K562 (cell line): Measurements from ENCODE around the gene MAPKAPK2. TPM values are rescaled to one million over a fixed set of nuclear protein-coding genes. Genes with fewer than 3 reads are reported as not detected.

Source experiments
- ATAC-seq: fragments of 200-7000 bp; cut with Tn5 transposase; 3 replicates; pipeline ENCODE4 v1.9.1; 2020; ENCODE audit warnings: moderate library complexity
- BruUV-seq: library from RNA; stranded (reverse); fragments of 400-500 nt; replicated peaks from 2 replicates; lab custom pipeline; 2021; lab: Mats Ljungman, UMichigan
- CTCF ChIA-PET: fragments of 300-600 bp; formaldehyde crosslinking; extraction: SDS; loops from one replicate; lab custom pipeline; 2021; ENCODE audit warnings: low intra/inter-chr PET ratio; lab: Yijun Ruan, JAX
- POLR2A ChIA-PET: fragments of 300-600, 350-650 bp; sonication (Branson Sonifier 250); formaldehyde crosslinking; extraction: SDS; loops from one replicate; lab custom pipeline; 2021; ENCODE audit warnings: antibody characterized with exemption, inconsistent platforms; lab: Yijun Ruan, JAX
- DNase-seq, 4 experiments: peaks; one replicate each; pipeline versions ENCODE4 v3.0.0 to v3.0.0-alpha.2; 2011 to 2018; ENCODE audit warnings: low spot score in 3 of 4, mixed read lengths in 3 of 4; ENCODE audit errors: extremely low read depth in 1 of 4
- FAIRE-seq: peaks from 2 replicates; lab custom pipeline; 2011; peaks lifted over from hg19 to GRCh38; lab: Jason Lieb, UNC
- H2AFZ ChIP-seq: 2 replicates; pipeline ENCODE4 v1.6.0; 2011; ENCODE audit warnings: low read depth, low read length, control low read depth, inconsistent platforms
- H3K27ac ChIP-seq: fragments of 200-600 bp; 3 replicates; pipeline ENCODE4 v1.8.0; 2011; ENCODE audit warnings: low read depth, mild to moderate bottlenecking, control low read depth, inconsistent platforms, low read length, moderate library complexity, mixed read lengths; ENCODE audit errors: extremely low read depth
- H3K27me3 ChIP-seq, 2 experiments: fragments of 300-600 bp in 1 of 2; 2 replicates in 1 of 2; 3 replicates in 1 of 2; pipeline versions ENCODE4 v1.6.0 to v1.8.0; 2011; ENCODE audit warnings: inconsistent platforms in 2 of 2, low read length in 2 of 2, mild to moderate bottlenecking in 1 of 2, mixed read lengths in 1 of 2, moderate library complexity in 1 of 2; ENCODE audit not compliant: control insufficient read depth in 2 of 2, insufficient read depth in 2 of 2
- H3K36me3 ChIP-seq: fragments of 300-600 bp; 3 replicates; pipeline ENCODE4 v1.8.0; 2011; ENCODE audit warnings: mild to moderate bottlenecking, low read length, inconsistent platforms; ENCODE audit not compliant: control insufficient read depth, insufficient read depth
- H3K4me1 ChIP-seq, 2 experiments: fragments of 200-600 bp in 1 of 2; replicated peaks in 1 of 2; 2 replicates in 1 of 2; 3 replicates in 1 of 2; pipeline versions ENCODE4 v1.5.1 to v1.8.0; 2011; ENCODE audit warnings: inconsistent platforms in 2 of 2, low read length in 2 of 2, mild to moderate bottlenecking in 1 of 2, mixed read lengths in 1 of 2, moderate library complexity in 1 of 2; ENCODE audit not compliant: control insufficient read depth in 2 of 2, insufficient read depth in 2 of 2
- H3K4me2 ChIP-seq: 2 replicates; pipeline ENCODE4 v1.6.1; 2011; ENCODE audit warnings: low read length, control low read depth, inconsistent platforms, mixed read lengths; ENCODE audit not compliant: insufficient read depth
- H3K4me3 ChIP-seq: fragments of 200-600 bp; sonication (generic), shearing (Covaris generic); 2 replicates; pipeline ENCODE4 v1.5.1; 2016; ENCODE audit warnings: control low read depth, inconsistent platforms
- H3K79me2 ChIP-seq: fragments of 200-600 bp; 3 replicates; pipeline ENCODE4 v1.8.0; 2011; ENCODE audit warnings: low read length, inconsistent platforms; ENCODE audit not compliant: control insufficient read depth, insufficient read depth
- H3K9ac ChIP-seq, 2 experiments: 2 replicates each; pipeline versions ENCODE4 v1.6.0 to v1.6.1; 2011; ENCODE audit warnings: low read depth in 2 of 2, low read length in 2 of 2, control low read depth in 1 of 2, inconsistent platforms in 1 of 2, mild to moderate bottlenecking in 1 of 2, mixed read lengths in 1 of 2; ENCODE audit not compliant: insufficient read depth in 1 of 2
- H3K9me1 ChIP-seq: one replicate; pipeline ENCODE4 v1.6.0; 2011; ENCODE audit warnings: inconsistent platforms, mild to moderate bottlenecking, low read length, moderate library complexity; ENCODE audit not compliant: control insufficient read depth, insufficient read depth
- H3K9me3 ChIP-seq: replicated peaks from 2 replicates; pipeline ENCODE4 v1.5.1; 2011; ENCODE audit warnings: low read depth, low read length, inconsistent platforms; ENCODE audit not compliant: control insufficient read depth, insufficient read depth
- H4K20me1 ChIP-seq: replicated peaks from 2 replicates; pipeline ENCODE4 v1.6.1; 2011; ENCODE audit warnings: low read length, inconsistent platforms, mixed read lengths; ENCODE audit not compliant: control insufficient read depth, insufficient read depth
- ETV6 ChIP-seq, 3 experiments: fragments of 150-350 bp in 1 of 3; sonication (generic) in 1 of 3; formaldehyde crosslinking in 1 of 3; IDR thresholded peaks; 2 replicates each; pipeline versions ENCODE4 v1.6.1 to v1.8.0; 2014 to 2022; ENCODE audit warnings: borderline replicate concordance in 2 of 3, low read depth in 2 of 3, antibody characterized with exemption in 1 of 3, low read length in 1 of 3, mild to moderate bottlenecking in 1 of 3, missing genetic modification reagents in 1 of 3
- KDM4B ChIP-seq, 2 experiments: fragments of 450-650 bp in 1 of 2; sonication (generic) in 1 of 2; IDR thresholded peaks; 2 replicates each; pipeline ENCODE4 v1.6.1; 2016 to 2017; ENCODE audit warnings: borderline replicate concordance in 2 of 2, antibody characterized with exemption in 1 of 2, low read depth in 1 of 2, mild to moderate bottlenecking in 1 of 2
- ZNF121 ChIP-seq: sonication (generic); formaldehyde crosslinking; conservative IDR thresholded peaks from 2 replicates; pipeline ENCODE4 v1.8.0; 2022; ENCODE audit warnings: missing genetic modification reagents
- ZNF384 ChIP-seq: IDR thresholded peaks from 2 replicates; pipeline ENCODE4 v1.6.1; 2012; ENCODE audit warnings: low read depth, low read length, improper control_type of control experiment
- WGBS: fragments of 100-300 bp; shearing (Covaris generic); methylation state at CpG from one replicate; pipeline ENCODE4 v1.1.6; 2016; ENCODE audit warnings: low coverage, mixed read lengths; ENCODE audit not compliant: insufficient coverage; ENCODE audit errors: missing lambda C conversion rate; 5-methylcytosine and 5-hydroxymethylcytosine counted together
- in situ Hi-C: fragments of 300-500 bp; cut with MboI; formaldehyde crosslinking; loops from 4 replicates; pipeline ENCODE4 v1.15.0; 2018; ENCODE audit warnings: inconsistent platforms, mixed read lengths
- intact Hi-C: fragments of 100-400 bp; cut with micrococcal nuclease; formaldehyde crosslinking; loops from 2 replicates; pipeline ENCODE4 v1.14.2; 2022
- polyA plus RNA-seq, 8 experiments: library from polyadenylated mRNA; depleted of rRNA in 4 of 8; stranded (reverse) in 5 of 8; unstranded in 3 of 8; fragments of >200 nt; fragmentation: Nextera tagmentation in 2 of 8; fragmentation: Illumina TruSeq in 1 of 8; extraction: Ambion mirVana in 2 of 8; extraction: Trizol in 1 of 8; gene quantifications; 2 replicates each; pipeline versions ENCODE4 v1.2.1 to v1.2.3, GENCODE V29; 2011 to 2014; ENCODE audit warnings: inconsistent platforms in 1 of 8, missing spikeins in 1 of 8
- total RNA-seq, 7 experiments: library from RNA; depleted of rRNA in 6 of 7; stranded (reverse); fragments of >200 nt in 6 of 7; fragmentation: Illumina TruSeq in 2 of 7; extraction: Trizol in 2 of 7; gene quantifications; 2 replicates each; pipeline versions ENCODE4 v1.2.1 to v1.2.3, GENCODE V29; 2011 to 2021; ENCODE audit warnings: low replicate concordance in 1 of 7
- TF ChIP-seq, protein P1 (sequence below): sonication (generic); formaldehyde crosslinking; IDR thresholded peaks from 2 replicates; pipeline ENCODE4 v1.8.0; 2022; ENCODE audit warnings: mild to moderate bottlenecking, missing genetic modification reagents

The MAPKAPK2 gene
- total and polyA plus RNA-seq, 9 of the 15 experiments (the other 6 are each of a cell fraction or from before 2014, with no cell fraction given) = 0.63 to 94.2 (median 52.1) TPM

GRCh38 chr1:206779638-206780037 is 94.9 kb downstream of the MAPKAPK2 start:
- no peak for ATAC-seq
- H3K4me2 ChIP-seq = no peak overlapping the region
- BruUV-seq = no TSS peak
- H3K27ac ChIP-seq = no peak overlapping the region
- DNase-seq = no peak
- H3K79me2 ChIP-seq = no peaks in the 10 kb centered on the region
- no peak for FAIRE-seq
- intact Hi-C loops (no loop called here), in situ Hi-C loops (no loop called here)
- WGBS = 0% methylated on average over 2 of the region's 2 CpGs
- peaks cover 34 to 44% of the 10 kb centered on the region in 2 experiments for H3K27me3 ChIP-seq
- POLR2A ChIA-PET = interaction anchor here (0.6 kb wide), 1 partner anchor 11 kb away, joined by 3 read pairs; no protein-coding TSS in a partner anchor
- H2AFZ ChIP-seq = no peak overlapping the region
- no peaks in the 10 kb centered on the region for H3K9me1 ChIP-seq
- no peaks in the 10 kb centered on the region for H4K20me1 ChIP-seq
- no peak overlapping the region for H3K4me3 ChIP-seq
- H3K4me1 ChIP-seq = no peaks in the 10 kb centered on the region
- no peaks in the 10 kb centered on the region for H3K36me3 ChIP-seq
- H3K9ac ChIP-seq = no peak overlapping the region
- CTCF ChIA-PET = no interaction called here
- no peaks in the 10 kb centered on the region for H3K9me3 ChIP-seq
- TF ChIP-seq ETV6 (IDR thresholded peaks at IDR 0.05; ENCODE audit: borderline replicate concordance in 1 of 2, low read depth in 2 of 2, low read length in 1 of 2) (no peak), ETV6 (CRISPR knock-in tag; IDR thresholded peaks at IDR 0.05; ENCODE audit: borderline replicate concordance) (no peak), ZNF121 (CRISPR knock-in tag) (peak; percentile 74), ZNF384 (peak; percentile 70; the same call in 1 of the 2 replicates), KDM4B (IDR thresholded peaks at IDR 0.05; ENCODE audit: borderline replicate concordance in 2 of 2, low read depth in 1 of 2) (no peak)
- TF ChIP-seq, protein P1, sequence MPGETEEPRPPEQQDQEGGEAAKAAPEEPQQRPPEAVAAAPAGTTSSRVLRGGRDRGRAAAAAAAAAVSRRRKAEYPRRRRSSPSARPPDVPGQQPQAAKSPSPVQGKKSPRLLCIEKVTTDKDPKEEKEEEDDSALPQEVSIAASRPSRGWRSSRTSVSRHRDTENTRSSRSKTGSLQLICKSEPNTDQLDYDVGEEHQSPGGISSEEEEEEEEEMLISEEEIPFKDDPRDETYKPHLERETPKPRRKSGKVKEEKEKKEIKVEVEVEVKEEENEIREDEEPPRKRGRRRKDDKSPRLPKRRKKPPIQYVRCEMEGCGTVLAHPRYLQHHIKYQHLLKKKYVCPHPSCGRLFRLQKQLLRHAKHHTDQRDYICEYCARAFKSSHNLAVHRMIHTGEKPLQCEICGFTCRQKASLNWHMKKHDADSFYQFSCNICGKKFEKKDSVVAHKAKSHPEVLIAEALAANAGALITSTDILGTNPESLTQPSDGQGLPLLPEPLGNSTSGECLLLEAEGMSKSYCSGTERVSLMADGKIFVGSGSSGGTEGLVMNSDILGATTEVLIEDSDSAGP (CRISPR knock-in tag) = 0 out of 2 replicates have a peak, but pooled peaks have one; percentile 60
